ENCODE measurements around the gene C9orf152.
"Not testable (repeated sequence)": the region's sequence is repeated elsewhere in the genome, so short reads cannot be mapped to it uniquely, and the experiment has no call there.

C9orf152 gene

DNA sequence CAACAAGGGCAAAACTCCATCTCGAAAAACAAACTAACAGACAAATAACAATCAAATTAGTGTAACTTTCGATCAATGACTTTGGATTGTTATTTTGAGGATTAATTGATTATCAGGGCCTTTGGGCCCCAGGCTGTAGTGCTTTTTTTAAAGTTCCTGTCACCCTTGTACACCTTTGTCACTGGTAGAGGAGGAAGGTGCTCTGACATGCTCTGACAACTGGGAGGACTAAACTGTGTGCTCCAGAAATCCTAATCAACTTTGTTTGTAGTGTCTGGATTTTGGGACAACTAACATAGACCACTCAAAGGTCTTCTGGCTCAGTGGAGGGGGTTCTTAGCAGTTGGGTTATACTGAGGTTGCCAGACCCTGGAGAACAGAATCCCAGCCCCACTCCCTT, 46.5 kb upstream of the C9orf152 start:
- H3K4me1 ChIP-seq: no peaks in the 10 kb centered on the region
- DNase-seq: no peak
- no peaks in the 10 kb centered on the region for H3K9me3 ChIP-seq
- H3K36me3 ChIP-seq: peaks cover 18% of the 10 kb centered on the region
- H3K27me3 ChIP-seq: no peaks in the 10 kb centered on the region
- H3K4me3 ChIP-seq (ENCODE audit: low read depth, low read length): peak overlapping the region; percentile 64
- TF ChIP-seq, protein P1, sequence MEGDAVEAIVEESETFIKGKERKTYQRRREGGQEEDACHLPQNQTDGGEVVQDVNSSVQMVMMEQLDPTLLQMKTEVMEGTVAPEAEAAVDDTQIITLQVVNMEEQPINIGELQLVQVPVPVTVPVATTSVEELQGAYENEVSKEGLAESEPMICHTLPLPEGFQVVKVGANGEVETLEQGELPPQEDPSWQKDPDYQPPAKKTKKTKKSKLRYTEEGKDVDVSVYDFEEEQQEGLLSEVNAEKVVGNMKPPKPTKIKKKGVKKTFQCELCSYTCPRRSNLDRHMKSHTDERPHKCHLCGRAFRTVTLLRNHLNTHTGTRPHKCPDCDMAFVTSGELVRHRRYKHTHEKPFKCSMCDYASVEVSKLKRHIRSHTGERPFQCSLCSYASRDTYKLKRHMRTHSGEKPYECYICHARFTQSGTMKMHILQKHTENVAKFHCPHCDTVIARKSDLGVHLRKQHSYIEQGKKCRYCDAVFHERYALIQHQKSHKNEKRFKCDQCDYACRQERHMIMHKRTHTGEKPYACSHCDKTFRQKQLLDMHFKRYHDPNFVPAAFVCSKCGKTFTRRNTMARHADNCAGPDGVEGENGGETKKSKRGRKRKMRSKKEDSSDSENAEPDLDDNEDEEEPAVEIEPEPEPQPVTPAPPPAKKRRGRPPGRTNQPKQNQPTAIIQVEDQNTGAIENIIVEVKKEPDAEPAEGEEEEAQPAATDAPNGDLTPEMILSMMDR (IDR thresholded peaks at IDR 0.05; ENCODE audit: low read depth, low read length): no peak

DNA sequence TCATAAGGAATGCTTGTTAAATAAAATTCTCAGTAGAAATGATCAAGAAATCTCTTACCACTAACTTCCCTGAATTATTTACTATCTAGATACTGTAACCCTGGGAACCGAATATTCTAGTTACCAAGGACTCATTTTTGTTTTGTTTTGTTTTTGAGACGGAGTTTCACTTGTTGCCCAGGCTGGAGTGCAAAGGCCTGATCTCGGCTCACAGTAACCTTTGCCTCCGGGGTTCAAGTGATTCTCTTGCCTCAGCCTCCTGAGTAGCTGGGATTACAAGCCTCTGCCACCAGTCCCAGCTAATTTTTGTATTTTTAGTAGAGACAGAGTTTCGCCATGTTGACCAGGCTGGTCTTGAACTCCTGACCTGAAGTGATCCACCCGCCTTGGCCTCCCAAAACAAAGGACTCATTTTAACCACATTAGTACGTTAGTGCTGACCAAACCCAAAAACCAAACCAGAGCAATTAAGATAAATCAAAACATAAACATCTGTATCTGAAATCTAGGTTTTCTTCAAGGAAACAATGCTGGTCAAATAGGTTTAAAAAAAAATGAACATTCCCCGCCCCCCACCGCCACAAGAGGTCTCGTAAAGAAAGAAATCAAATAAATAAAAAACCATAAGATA, 44.7 kb upstream of the C9orf152 start:
- H3K4me3 ChIP-seq (ENCODE audit: low read depth, low read length): no peak overlapping the region
- H3K9me3 ChIP-seq: no peaks in the 10 kb centered on the region
- H3K36me3 ChIP-seq: peaks cover 29% of the 10 kb centered on the region
- no peaks in the 10 kb centered on the region for H3K27me3 ChIP-seq
- TF ChIP-seq, protein P1 (IDR thresholded peaks at IDR 0.05; ENCODE audit: low read depth, low read length): no peak
- DNase-seq: no peak
- H3K4me1 ChIP-seq: no peaks in the 10 kb centered on the region

DNA sequence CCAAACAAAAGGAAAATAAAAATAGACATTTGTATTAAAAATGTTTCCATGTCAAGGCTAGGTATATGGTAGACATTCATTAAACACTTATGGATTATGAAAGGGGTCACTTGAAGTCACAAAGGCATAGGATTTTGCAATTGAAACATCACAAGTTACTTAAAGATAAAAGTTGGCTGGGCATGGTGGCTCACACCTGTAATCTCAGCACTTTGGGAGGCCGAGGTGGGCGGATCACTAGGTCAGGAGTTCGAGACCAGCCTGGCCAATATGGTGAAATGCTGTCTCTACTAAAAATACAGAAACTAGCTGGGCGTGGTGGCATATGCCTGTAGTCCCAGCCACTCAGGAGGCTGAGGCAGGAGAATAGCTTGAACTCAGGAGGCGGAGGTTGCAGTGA, 43.8 kb upstream of the C9orf152 start:
- not testable (repeated sequence) for DNase-seq; H3K4me3 ChIP-seq (ENCODE audit: low read depth, low read length); H3K27me3 ChIP-seq; H3K9me3 ChIP-seq; H3K4me1 ChIP-seq
- H3K36me3 ChIP-seq: peaks cover 35% of the 10 kb centered on the region

DNA sequence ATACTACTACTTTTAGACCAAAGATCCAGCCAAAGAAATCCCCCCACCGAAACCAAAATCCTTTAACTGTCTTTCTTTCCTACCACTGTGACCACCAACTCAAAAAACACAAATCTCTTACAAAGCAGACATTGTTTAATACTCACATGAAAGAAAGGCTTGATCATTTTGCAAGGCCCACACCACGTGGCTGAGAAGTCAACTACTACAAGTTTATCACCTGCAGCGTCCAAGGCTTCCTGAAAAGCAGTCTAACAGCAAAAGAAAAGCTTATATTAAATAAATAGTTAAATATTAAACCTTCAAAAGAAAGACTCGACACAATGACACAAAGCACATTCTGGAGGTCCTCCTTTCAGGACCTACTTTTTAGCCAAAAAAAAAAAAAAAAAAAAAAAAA, 43.3 kb upstream of the C9orf152 start:
- H3K4me1 ChIP-seq: no peaks in the 10 kb centered on the region
- no peak overlapping the region for H3K4me3 ChIP-seq (ENCODE audit: low read depth, low read length)
- DNase-seq: no peak
- H3K9me3 ChIP-seq: no peaks in the 10 kb centered on the region
- H3K27me3 ChIP-seq: no peaks in the 10 kb centered on the region
- peaks cover 36% of the 10 kb centered on the region for H3K36me3 ChIP-seq
- TF ChIP-seq, protein P1 (IDR thresholded peaks at IDR 0.05; ENCODE audit: low read depth, low read length): no peak

DNA sequence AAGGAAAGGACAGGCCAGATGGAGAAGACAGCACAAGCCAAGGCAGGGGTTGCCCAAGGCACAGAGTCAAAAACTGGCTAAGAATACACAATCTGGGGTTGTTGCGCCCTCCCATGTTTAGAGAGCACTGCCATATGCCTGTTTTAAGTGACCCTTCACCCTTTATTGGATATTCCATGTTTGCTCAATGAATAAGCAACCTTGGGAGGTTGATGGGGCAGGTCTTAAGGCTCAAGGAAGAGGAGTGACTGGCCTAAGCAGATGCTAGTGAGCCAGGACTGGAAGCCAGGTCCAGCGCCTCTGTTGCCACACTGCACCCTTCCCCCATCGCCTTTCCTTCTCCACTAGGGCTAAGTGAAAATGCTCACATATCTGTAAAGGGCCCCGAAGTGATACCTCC, 41.6 kb upstream of the C9orf152 start:
- no peaks in the 10 kb centered on the region for H3K4me1 ChIP-seq
- peaks cover 46% of the 10 kb centered on the region for H3K36me3 ChIP-seq
- H3K9me3 ChIP-seq: no peaks in the 10 kb centered on the region
- TF ChIP-seq, protein P1 (IDR thresholded peaks at IDR 0.05; ENCODE audit: low read depth, low read length): no peak
- no peak overlapping the region for H3K4me3 ChIP-seq (ENCODE audit: low read depth, low read length)
- no peaks in the 10 kb centered on the region for H3K27me3 ChIP-seq
- no peak for DNase-seq

DNA sequence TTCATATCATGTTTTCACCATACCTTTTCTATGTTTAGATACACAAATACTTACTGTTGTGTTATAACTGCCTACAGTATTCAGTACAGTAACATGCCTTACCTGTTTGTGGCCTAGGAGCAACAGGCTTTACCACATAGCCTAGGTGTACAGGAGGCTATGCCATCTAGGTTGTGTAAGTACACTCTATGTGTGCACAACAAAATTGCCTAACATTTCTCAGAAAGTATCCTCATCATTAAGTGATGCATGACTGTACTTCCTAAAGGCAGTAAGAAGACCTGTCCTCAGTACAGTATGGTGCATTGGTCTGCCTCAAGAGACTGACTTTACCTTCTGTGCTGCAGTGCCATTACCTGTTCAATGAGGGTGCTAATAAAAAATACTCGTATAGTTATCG, 40.4 kb upstream of the C9orf152 start:
- TF ChIP-seq, protein P1 (IDR thresholded peaks at IDR 0.05; ENCODE audit: low read depth, low read length): no peak
- no peaks in the 10 kb centered on the region for H3K4me1 ChIP-seq
- H3K36me3 ChIP-seq: peaks cover 53% of the 10 kb centered on the region
- H3K4me3 ChIP-seq (ENCODE audit: low read depth, low read length): no peak overlapping the region
- H3K9me3 ChIP-seq: no peaks in the 10 kb centered on the region
- DNase-seq: no peak
- no peaks in the 10 kb centered on the region for H3K27me3 ChIP-seq

DNA sequence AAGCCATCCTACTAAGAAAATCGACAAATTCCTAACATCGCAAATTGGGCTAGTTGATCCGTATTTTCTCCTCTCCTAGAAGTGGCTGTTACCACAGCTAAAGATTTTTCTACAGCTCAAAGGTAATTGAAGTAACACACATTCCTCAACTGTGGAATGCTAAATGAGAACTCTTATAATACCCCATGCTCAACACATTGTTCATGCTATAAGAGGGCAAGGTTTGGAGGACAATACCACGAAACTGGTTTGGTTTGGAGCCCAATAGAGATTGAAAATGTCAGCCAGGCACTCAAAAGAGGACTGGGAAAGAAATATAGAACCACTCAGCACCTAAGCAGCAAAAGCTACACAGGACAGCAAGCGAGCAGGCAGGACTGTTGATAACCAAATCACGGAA, 38.3 kb upstream of the C9orf152 start:
- TF ChIP-seq, protein P1 (IDR thresholded peaks at IDR 0.05; ENCODE audit: low read depth, low read length): no peak
- H3K4me3 ChIP-seq (ENCODE audit: low read depth, low read length): no peak overlapping the region
- H3K4me1 ChIP-seq: no peaks in the 10 kb centered on the region
- no peak for DNase-seq
- no peaks in the 10 kb centered on the region for H3K9me3 ChIP-seq
- H3K27me3 ChIP-seq: no peaks in the 10 kb centered on the region
- peaks cover 58% of the 10 kb centered on the region for H3K36me3 ChIP-seq
